Neural progenitor cell (in vitro differentiated cells): ENCODE measurements around the gene DAPK2. TPM values are rescaled to one million over a fixed set of nuclear protein-coding genes. Genes with fewer than 3 reads are reported as not detected.
A peak's percentile ranks its signal among the peaks of the same experiment; 100 is the strongest.

Source experiments
- DNase-seq: peaks from one replicate; pipeline ENCODE4 v3.0.0-alpha.2; 2016; ENCODE audit warnings: low spot score
- H2AFZ ChIP-seq: fragments of 200-600 bp; sonication (generic); replicated peaks from 2 replicates; pipeline ENCODE4 v1.6.1; 2016; ENCODE audit warnings: antibody characterized with exemption
- H3F3A ChIP-seq: fragments of 200-600 bp; sonication (generic); 2 replicates; pipeline ENCODE4 v1.6.1; 2016; ENCODE audit warnings: antibody characterized with exemption, low read depth
- H3K27ac ChIP-seq: fragments of 200-600 bp; sonication (generic); 2 replicates; pipeline ENCODE4 v1.5.1; 2016; ENCODE audit warnings: mild to moderate bottlenecking
- H3K27me3 ChIP-seq: fragments of 200-600 bp; sonication (generic); 2 replicates; pipeline ENCODE4 v1.6.1; 2016; ENCODE audit warnings: mild to moderate bottlenecking, moderate library complexity
- H3K36me3 ChIP-seq: fragments of 200-600 bp; sonication (generic); 2 replicates; pipeline ENCODE4 v1.5.1; 2016
- H3K4me1 ChIP-seq: fragments of 200-600 bp; sonication (generic); 2 replicates; pipeline ENCODE4 v1.6.1; 2016; ENCODE audit warnings: mixed run types
- H3K4me2 ChIP-seq: fragments of 200-600 bp; sonication (generic); 2 replicates; pipeline ENCODE4 v1.6.1; 2016
- H3K4me3 ChIP-seq: fragments of 200-600 bp; sonication (generic); 2 replicates; pipeline ENCODE4 v1.5.1; 2016
- H3K79me2 ChIP-seq: fragments of 200-600 bp; sonication (generic); 2 replicates; pipeline ENCODE4 v1.6.1; 2016; ENCODE audit warnings: low read depth
- H3K9ac ChIP-seq: fragments of 200-600 bp; sonication (generic); 2 replicates; pipeline ENCODE4 v1.6.1; 2016
- H3K9me3 ChIP-seq: fragments of 200-600 bp; sonication (generic); 2 replicates; pipeline ENCODE4 v1.5.1; 2016; ENCODE audit warnings: low read depth
- H4K20me1 ChIP-seq: fragments of 200-600 bp; sonication (generic); 2 replicates; pipeline ENCODE4 v1.6.1; 2016; ENCODE audit warnings: low read depth
- H3K27ac Mint-ChIP-seq: 3 replicates; pipeline ENCODE4 v1.8.0; 2021; ENCODE audit warnings: mixed read lengths
- H3K27me3 Mint-ChIP-seq: 2 replicates; pipeline ENCODE4 v1.8.0; 2022; ENCODE audit warnings: low read depth, mild to moderate bottlenecking, inconsistent platforms, moderate library complexity, mixed read lengths; ENCODE audit not compliant: insufficient read depth
- H3K36me3 Mint-ChIP-seq: 3 replicates; pipeline ENCODE4 v1.8.0; 2021; ENCODE audit warnings: mixed read lengths
- H3K4me1 Mint-ChIP-seq: 3 replicates; pipeline ENCODE4 v1.8.0; 2021; ENCODE audit warnings: mixed read lengths
- H3K4me3 Mint-ChIP-seq: 3 replicates; pipeline ENCODE4 v1.8.0; 2021; ENCODE audit warnings: mild to moderate bottlenecking, moderate library complexity, mixed read lengths
- H3K9me3 Mint-ChIP-seq: 3 replicates; pipeline ENCODE4 v1.8.0; 2020; ENCODE audit warnings: mixed read lengths
- EZH2 ChIP-seq: fragments of 200-600 bp; sonication (generic); IDR thresholded peaks from 2 replicates; pipeline ENCODE4 v1.6.1; 2017; ENCODE audit warnings: antibody characterized with exemption, mild to moderate bottlenecking, moderate library complexity
- EZH2phosphoT487 ChIP-seq: fragments of 200-600 bp; sonication (generic); IDR thresholded peaks from 2 replicates; pipeline ENCODE4 v1.6.1; 2017; ENCODE audit warnings: antibody characterized with exemption
- total RNA-seq: library from RNA; depleted of rRNA; stranded (reverse); fragments of >200 nt; gene quantifications from 2 replicates; pipeline ENCODE4 v1.2.3, GENCODE V29; 2015; ENCODE audit warnings: low replicate concordance
- TF ChIP-seq, protein P1 (sequence below): fragments of 200-600 bp; sonication (generic); IDR thresholded peaks from 2 replicates; pipeline ENCODE4 v1.5.1; 2017; ENCODE audit warnings: antibody characterized with exemption, mild to moderate bottlenecking

Gene DAPK2
- total RNA-seq, 1 donor from 2014 or later, result 5.4 TPM

DNA sequence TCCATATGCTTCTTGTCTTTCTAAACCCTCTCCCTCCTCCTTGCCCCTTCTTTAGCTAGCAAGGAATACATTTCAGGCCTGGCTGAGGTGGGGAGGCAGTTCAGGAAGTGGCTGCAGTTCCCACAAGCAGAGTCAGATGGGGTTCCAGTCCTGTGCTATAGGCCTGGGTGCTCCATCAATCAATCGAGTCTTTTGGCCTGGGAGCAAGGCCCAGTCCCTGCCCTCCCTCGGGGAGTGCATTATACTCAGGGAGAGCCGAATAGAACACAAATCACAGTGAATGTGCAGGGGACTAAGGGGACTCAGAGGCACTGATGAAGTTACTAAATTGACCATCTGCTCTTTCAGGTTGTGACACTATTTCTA, 154.5 kb downstream of the DAPK2 start:
- Mint-ChIP-seq H3K4me1 (peaks cover 25% of the 10 kb centered on the region), H3K27me3 (peaks cover 3% of the 10 kb centered on the region), H3K9me3 (no peaks in the 10 kb centered on the region), H3K36me3 (no peaks in the 10 kb centered on the region), H3K4me3 (no peak overlapping the region), H3K27ac (peak overlapping the region; percentile 13)
- H3K79me2 ChIP-seq, result no peaks in the 10 kb centered on the region
- H3K4me2 ChIP-seq, result no peak overlapping the region
- H3K27me3 ChIP-seq, result no peaks in the 10 kb centered on the region
- no peak for DNase-seq
- H2AFZ ChIP-seq, result peak overlapping the region; percentile 88
- no peak overlapping the region for H3K27ac ChIP-seq
- no peak overlapping the region for H3K9ac ChIP-seq
- H3F3A ChIP-seq, result no peaks in the 10 kb centered on the region
- H3K36me3 ChIP-seq, result no peaks in the 10 kb centered on the region
- no peak overlapping the region for H3K4me3 ChIP-seq
- H3K9me3 ChIP-seq, result no peaks in the 10 kb centered on the region
- no peaks in the 10 kb centered on the region for H3K4me1 ChIP-seq
- TF ChIP-seq EZH2phosphoT487 (no peak), EZH2 (no peak)
- TF ChIP-seq, protein P1, sequence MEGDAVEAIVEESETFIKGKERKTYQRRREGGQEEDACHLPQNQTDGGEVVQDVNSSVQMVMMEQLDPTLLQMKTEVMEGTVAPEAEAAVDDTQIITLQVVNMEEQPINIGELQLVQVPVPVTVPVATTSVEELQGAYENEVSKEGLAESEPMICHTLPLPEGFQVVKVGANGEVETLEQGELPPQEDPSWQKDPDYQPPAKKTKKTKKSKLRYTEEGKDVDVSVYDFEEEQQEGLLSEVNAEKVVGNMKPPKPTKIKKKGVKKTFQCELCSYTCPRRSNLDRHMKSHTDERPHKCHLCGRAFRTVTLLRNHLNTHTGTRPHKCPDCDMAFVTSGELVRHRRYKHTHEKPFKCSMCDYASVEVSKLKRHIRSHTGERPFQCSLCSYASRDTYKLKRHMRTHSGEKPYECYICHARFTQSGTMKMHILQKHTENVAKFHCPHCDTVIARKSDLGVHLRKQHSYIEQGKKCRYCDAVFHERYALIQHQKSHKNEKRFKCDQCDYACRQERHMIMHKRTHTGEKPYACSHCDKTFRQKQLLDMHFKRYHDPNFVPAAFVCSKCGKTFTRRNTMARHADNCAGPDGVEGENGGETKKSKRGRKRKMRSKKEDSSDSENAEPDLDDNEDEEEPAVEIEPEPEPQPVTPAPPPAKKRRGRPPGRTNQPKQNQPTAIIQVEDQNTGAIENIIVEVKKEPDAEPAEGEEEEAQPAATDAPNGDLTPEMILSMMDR, result no peak
- H4K20me1 ChIP-seq, result no peaks in the 10 kb centered on the region

DNA sequence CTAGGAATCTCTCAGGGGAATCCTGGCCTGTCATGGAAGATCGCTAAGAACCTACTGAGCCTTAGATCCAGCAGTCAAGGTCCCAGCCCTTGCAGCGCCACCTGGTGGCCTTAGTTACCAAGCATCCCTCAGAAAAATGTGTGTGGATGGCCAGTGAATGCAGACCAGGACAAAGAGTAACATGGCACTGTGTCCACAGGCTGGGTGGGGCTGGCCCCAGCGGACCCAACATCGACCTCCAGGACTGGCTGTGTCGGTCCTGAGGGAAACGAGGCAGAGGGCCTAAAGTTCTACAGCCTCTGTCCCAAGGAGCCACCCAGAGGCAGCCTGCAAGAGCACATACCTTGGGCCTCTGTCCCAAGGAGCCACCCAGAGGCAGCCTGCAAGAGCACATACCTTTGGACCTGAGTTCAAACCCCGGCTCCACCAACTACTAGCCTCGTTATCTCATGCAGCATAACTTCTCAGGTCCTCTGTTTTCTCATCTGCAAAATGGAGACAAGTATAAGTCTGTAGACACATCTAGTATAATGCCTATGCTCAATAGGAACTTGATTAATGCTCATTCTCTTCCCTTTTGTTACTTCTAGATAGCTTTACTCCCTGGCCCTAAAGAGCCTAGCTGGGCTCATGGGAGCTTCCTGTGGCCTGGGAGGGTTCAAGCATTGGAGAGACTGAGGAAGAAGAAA, 155.1 kb downstream of the DAPK2 start:
- Histone ChIP-seq H3K4me2 (no peak overlapping the region), H3K36me3 (no peaks in the 10 kb centered on the region), H3K9ac (no peak overlapping the region), H3K4me3 (no peak overlapping the region), H3F3A (peaks cover 4% of the 10 kb centered on the region), H4K20me1 (no peaks in the 10 kb centered on the region), H3K27me3 (no peaks in the 10 kb centered on the region), H3K9me3 (no peaks in the 10 kb centered on the region), H3K79me2 (no peaks in the 10 kb centered on the region), H3K4me1 (peaks cover 3% of the 10 kb centered on the region), H2AFZ (peak overlapping the region; percentile 88), H3K27ac (no peak overlapping the region)
- Mint-ChIP-seq H3K27ac (no peak overlapping the region), H3K9me3 (no peaks in the 10 kb centered on the region), H3K36me3 (no peaks in the 10 kb centered on the region), H3K4me3 (no peak overlapping the region), H3K4me1 (peaks cover 20% of the 10 kb centered on the region), H3K27me3 (peaks cover 3% of the 10 kb centered on the region)
- DNase-seq, result peak; percentile 87
- TF ChIP-seq, protein P1, result peak; percentile 93
- TF ChIP-seq EZH2 (no peak), EZH2phosphoT487 (no peak)

DNA sequence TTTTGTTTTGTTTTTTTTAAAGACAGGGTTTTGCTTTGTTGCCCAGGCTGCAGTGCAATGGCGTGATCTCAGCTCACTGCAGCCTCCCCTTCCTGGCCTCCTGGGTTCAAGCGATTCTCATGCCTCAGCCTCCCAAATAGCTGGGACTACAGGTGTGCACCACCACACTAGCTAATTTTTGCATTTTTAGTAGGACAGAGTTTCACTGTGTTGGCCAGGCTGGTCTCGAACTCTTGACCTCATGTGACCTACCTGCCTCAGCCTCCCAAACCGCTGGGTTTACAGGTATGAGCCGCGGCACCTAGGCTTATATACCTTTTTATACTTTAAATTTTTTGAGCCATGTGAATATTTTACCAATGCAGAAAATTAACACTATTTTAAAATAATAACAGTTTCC, 155.7 kb downstream of the DAPK2 start:
- Histone ChIP-seq H3K9me3 (no peaks in the 10 kb centered on the region), H3K27ac (no peak overlapping the region), H3K79me2 (no peaks in the 10 kb centered on the region), H2AFZ (no peak overlapping the region), H4K20me1 (no peaks in the 10 kb centered on the region), H3K4me3 (no peak overlapping the region), H3K4me2 (no peak overlapping the region), H3K27me3 (no peaks in the 10 kb centered on the region), H3F3A (peaks cover 10% of the 10 kb centered on the region), H3K9ac (no peak overlapping the region), H3K36me3 (no peaks in the 10 kb centered on the region), H3K4me1 (peaks cover 6% of the 10 kb centered on the region)
- DNase-seq, result no peak
- TF ChIP-seq, protein P1, result no peak
- TF ChIP-seq EZH2 (no peak), EZH2phosphoT487 (no peak)
- Mint-ChIP-seq H3K4me1 (peaks cover 14% of the 10 kb centered on the region), H3K36me3 (no peaks in the 10 kb centered on the region), H3K27ac (no peak overlapping the region), H3K9me3 (no peaks in the 10 kb centered on the region), H3K27me3 (peaks cover 2% of the 10 kb centered on the region), H3K4me3 (no peak overlapping the region)
